OCI-LY7 (cell line): Measurements from ENCODE around the gene FTO. TPM values are rescaled to one million over a fixed set of nuclear protein-coding genes. Genes with fewer than 3 reads are reported as not detected.

Experiments used
- BruUV-seq: library from RNA; stranded (reverse); fragments of 400-500 nt; replicated peaks from 2 replicates; lab custom pipeline; 2021; lab: Mats Ljungman, UMichigan
- CTCF ChIA-PET: fragments of 300-600 bp; sonication (Branson Sonifier 250); formaldehyde crosslinking; loops from one replicate; lab custom pipeline; 2022; ENCODE audit warnings: antibody characterized with exemption; ENCODE audit not compliant: unreplicated experiment; lab: Charles Lee
- POLR2A ChIA-PET: fragments of 300-600 bp; sonication (Branson Sonifier 250); formaldehyde crosslinking; loops from one replicate; lab custom pipeline; 2022; ENCODE audit warnings: antibody characterized with exemption; lab: Charles Lee
- DNase-seq: peaks from one replicate; pipeline ENCODE4 v3.0.0-alpha.2; 2015; ENCODE audit warnings: low spot score
- H2AFZ ChIP-seq: fragments of 200-600 bp; sonication (generic), shearing (Covaris generic); 2 replicates; pipeline ENCODE4 v1.6.1; 2014; ENCODE audit warnings: mild to moderate bottlenecking, antibody characterized with exemption, low read length, moderate library complexity
- H3K27ac ChIP-seq: fragments of 200-600 bp; sonication (generic); 2 replicates; pipeline ENCODE4 v1.5.1; 2014; ENCODE audit warnings: mixed run types, low read depth, mild to moderate bottlenecking, moderate library complexity, low read length, inconsistent platforms; ENCODE audit not compliant: poor library complexity, severe bottlenecking
- H3K36me3 ChIP-seq: fragments of 200-600 bp; sonication (generic); 2 replicates; pipeline ENCODE4 v1.6.1; 2014; ENCODE audit warnings: mild to moderate bottlenecking, antibody characterized with exemption, low read length, moderate library complexity, mixed read lengths; ENCODE audit not compliant: insufficient read depth
- H3K4me1 ChIP-seq: fragments of 200-600 bp; sonication (generic); 2 replicates; pipeline ENCODE4 v1.5.1; 2014; ENCODE audit warnings: mild to moderate bottlenecking, low read length; ENCODE audit not compliant: insufficient read depth, poor library complexity, severe bottlenecking
- H3K4me2 ChIP-seq: fragments of 200-600 bp; sonication (generic); 2 replicates; pipeline ENCODE4 v1.6.1; 2014; ENCODE audit warnings: mild to moderate bottlenecking, low read length
- H3K4me3 ChIP-seq: fragments of 200-600 bp; sonication (generic); 2 replicates; pipeline ENCODE4 v1.5.1; 2014; ENCODE audit warnings: mild to moderate bottlenecking, low read depth, low read length; ENCODE audit not compliant: poor library complexity, severe bottlenecking
- H3K79me2 ChIP-seq: fragments of 200-600 bp; sonication (generic); 2 replicates; pipeline ENCODE4 v1.6.1; 2016; ENCODE audit warnings: low read depth, mild to moderate bottlenecking, low read length, moderate library complexity, mixed read lengths; ENCODE audit not compliant: insufficient read depth
- H3K9me2 ChIP-seq: fragments of 200-600 bp; sonication (generic); 2 replicates; pipeline ENCODE4 v1.6.1; 2016; ENCODE audit warnings: mild to moderate bottlenecking, low read length, mixed read lengths; ENCODE audit not compliant: insufficient read depth
- H3K9me3 ChIP-seq: fragments of 200-600 bp; sonication (generic); 2 replicates; pipeline ENCODE4 v1.6.1; 2014; ENCODE audit warnings: mild to moderate bottlenecking, mixed run types, low read length, mixed read lengths
- H4K20me1 ChIP-seq: fragments of 200-600 bp; sonication (generic); 2 replicates; pipeline ENCODE4 v1.6.1; 2014; ENCODE audit warnings: mild to moderate bottlenecking, antibody characterized with exemption, low read length, moderate library complexity, mixed read lengths; ENCODE audit not compliant: insufficient read depth
- EZH2phosphoT487 ChIP-seq: fragments of 200-600 bp; sonication (generic); IDR thresholded peaks from 2 replicates; pipeline ENCODE4 v1.6.1; 2018; ENCODE audit warnings: low read depth, borderline replicate concordance, mild to moderate bottlenecking, mixed run types, antibody characterized with exemption, low read length, moderate library complexity, mixed read lengths
- intact Hi-C: fragments of 100-400 bp; cut with micrococcal nuclease; formaldehyde crosslinking; loops from one replicate; pipeline ENCODE4 v1.10.0; 2022; ENCODE audit not compliant: unreplicated experiment
- total RNA-seq, 2 experiments: library from RNA; depleted of rRNA in 1 of 2; stranded (reverse); fragments of >200 nt in 1 of 2; shearing (Covaris generic) in 1 of 2; gene quantifications; 2 replicates each; pipeline ENCODE4 v1.2.3, GENCODE V29; 2014 to 2022
- TF ChIP-seq, protein P1 (sequence below): fragments of 200-600 bp; sonication (generic); conservative IDR thresholded peaks from 2 replicates; pipeline ENCODE4 v1.5.1; 2014; ENCODE audit warnings: mild to moderate bottlenecking, antibody characterized with exemption, low read length, moderate library complexity, mixed read lengths

FTO gene
- total RNA-seq, 2 experiments from 2014 or later: 57.1 to 68.0 TPM

DNA sequence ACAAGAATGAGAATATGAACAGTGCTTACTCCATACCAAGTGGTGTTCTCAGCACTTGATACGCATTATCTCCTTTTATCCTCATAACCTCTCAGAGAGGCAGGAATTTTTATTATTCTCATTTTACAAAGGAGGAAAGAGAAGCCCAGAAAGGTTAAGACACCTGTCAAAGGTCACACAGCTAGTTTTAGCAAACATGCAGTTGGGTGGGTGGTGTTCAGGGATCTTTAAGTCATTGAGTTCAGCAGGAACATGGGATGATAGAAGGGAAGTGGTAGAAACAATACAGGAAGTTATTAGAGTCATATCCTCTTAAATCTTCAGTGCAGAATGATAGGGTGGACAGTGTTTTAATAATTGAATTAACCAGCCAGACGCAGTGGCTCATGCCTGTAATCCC is 487.2 kb downstream of the FTO start:
- no peaks in the 10 kb centered on the region for H4K20me1 ChIP-seq
- no peaks in the 10 kb centered on the region for H3K9me2 ChIP-seq
- ChIA-PET CTCF (no interaction called here), POLR2A (no interaction called here)
- DNase-seq: no peak
- no peak overlapping the region for H2AFZ ChIP-seq
- H3K36me3 ChIP-seq: no peaks in the 10 kb centered on the region
- no peak overlapping the region for H3K4me2 ChIP-seq
- BruUV-seq: no TSS peak
- H3K4me3 ChIP-seq: no peak overlapping the region
- no peak overlapping the region for H3K27ac ChIP-seq
- TF ChIP-seq, protein P1, sequence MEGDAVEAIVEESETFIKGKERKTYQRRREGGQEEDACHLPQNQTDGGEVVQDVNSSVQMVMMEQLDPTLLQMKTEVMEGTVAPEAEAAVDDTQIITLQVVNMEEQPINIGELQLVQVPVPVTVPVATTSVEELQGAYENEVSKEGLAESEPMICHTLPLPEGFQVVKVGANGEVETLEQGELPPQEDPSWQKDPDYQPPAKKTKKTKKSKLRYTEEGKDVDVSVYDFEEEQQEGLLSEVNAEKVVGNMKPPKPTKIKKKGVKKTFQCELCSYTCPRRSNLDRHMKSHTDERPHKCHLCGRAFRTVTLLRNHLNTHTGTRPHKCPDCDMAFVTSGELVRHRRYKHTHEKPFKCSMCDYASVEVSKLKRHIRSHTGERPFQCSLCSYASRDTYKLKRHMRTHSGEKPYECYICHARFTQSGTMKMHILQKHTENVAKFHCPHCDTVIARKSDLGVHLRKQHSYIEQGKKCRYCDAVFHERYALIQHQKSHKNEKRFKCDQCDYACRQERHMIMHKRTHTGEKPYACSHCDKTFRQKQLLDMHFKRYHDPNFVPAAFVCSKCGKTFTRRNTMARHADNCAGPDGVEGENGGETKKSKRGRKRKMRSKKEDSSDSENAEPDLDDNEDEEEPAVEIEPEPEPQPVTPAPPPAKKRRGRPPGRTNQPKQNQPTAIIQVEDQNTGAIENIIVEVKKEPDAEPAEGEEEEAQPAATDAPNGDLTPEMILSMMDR: no peak
- no peak for TF ChIP-seq EZH2phosphoT487
- intact Hi-C loops: no loop called here
- H3K4me1 ChIP-seq: no peaks in the 10 kb centered on the region
- H3K9me3 ChIP-seq: no peaks in the 10 kb centered on the region
- H3K79me2 ChIP-seq: no peaks in the 10 kb centered on the region

DNA sequence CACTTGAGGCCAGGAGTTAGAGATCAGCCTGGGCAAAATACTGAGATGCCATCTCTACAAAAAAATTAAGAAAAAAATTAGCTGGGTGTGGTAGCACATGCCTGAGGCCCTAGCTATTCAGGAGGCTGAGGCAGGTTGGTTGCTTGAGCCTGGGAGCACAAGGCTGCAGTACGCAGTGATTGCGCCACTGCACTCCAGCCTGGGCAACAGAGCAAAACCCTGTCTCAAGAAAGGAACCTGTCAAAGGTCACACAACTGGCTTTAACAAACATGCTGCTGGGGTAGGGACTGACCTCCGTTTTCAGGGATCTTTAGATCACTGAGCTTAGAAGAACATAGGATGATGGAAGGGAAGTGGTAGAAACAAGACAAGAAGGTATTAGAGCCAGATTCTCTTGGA is 487.6 kb downstream of the FTO start:
- no peak overlapping the region for H3K4me3 ChIP-seq
- no peak overlapping the region for H3K27ac ChIP-seq
- BruUV-seq: no TSS peak
- no peak for DNase-seq
- no peaks in the 10 kb centered on the region for H4K20me1 ChIP-seq
- no peaks in the 10 kb centered on the region for H3K79me2 ChIP-seq
- H3K4me2 ChIP-seq: no peak overlapping the region
- ChIA-PET POLR2A (no interaction called here), CTCF (no interaction called here)
- H2AFZ ChIP-seq: no peak overlapping the region
- H3K4me1 ChIP-seq: no peaks in the 10 kb centered on the region
- intact Hi-C loops: no loop called here
- TF ChIP-seq, protein P1: no peak
- no peak for TF ChIP-seq EZH2phosphoT487
- no peaks in the 10 kb centered on the region for H3K9me2 ChIP-seq
- H3K36me3 ChIP-seq: no peaks in the 10 kb centered on the region
- H3K9me3 ChIP-seq: no peaks in the 10 kb centered on the region

DNA sequence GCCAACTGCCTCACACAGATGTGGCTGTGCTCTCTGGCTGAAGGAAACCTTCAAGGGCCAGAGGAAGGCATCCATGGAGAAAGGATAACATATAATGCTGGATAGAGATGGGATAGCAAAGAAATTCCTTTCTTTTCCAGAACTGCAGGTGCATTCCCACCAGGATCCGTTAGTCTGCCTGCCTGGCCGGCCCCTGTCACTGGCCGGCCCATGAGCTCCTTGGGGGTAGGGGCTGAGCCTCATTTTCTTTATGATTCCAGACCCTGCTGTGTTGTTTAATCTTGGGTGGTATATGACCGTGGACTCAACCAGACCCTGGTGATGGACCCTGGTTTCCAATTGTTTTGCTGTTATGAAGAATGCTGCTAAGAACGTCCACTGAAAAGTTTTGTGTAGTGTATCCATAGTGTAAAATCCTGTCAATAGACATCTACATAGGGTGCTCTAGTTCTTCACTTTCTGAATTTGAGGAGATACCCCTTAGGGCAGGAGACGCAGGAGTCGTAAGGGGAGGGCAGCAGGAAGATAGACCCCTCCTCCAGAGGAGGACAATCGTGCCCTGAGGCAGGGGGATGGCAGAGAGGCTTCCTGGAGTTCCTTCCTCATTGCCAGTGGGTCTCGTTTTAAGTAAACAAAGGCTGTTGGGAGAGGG is 489.2 kb downstream of the FTO start:
- no peaks in the 10 kb centered on the region for H3K36me3 ChIP-seq
- CTCF ChIA-PET: no interaction called here
- no peak overlapping the region for H3K4me3 ChIP-seq
- no peak for DNase-seq
- H3K79me2 ChIP-seq: no peaks in the 10 kb centered on the region
- intact Hi-C loops: no loop called here
- POLR2A ChIA-PET: interaction anchor here (1.1 kb wide), 1 partner anchor 9 kb away, joined by 3 read pairs; no protein-coding TSS in a partner anchor
- H2AFZ ChIP-seq: no peak overlapping the region
- TF ChIP-seq EZH2phosphoT487: no peak
- TF ChIP-seq, protein P1: no peak
- no peaks in the 10 kb centered on the region for H3K9me2 ChIP-seq
- H3K4me1 ChIP-seq: no peaks in the 10 kb centered on the region
- BruUV-seq: no TSS peak
- no peak overlapping the region for H3K27ac ChIP-seq
- H3K4me2 ChIP-seq: no peak overlapping the region
- H3K9me3 ChIP-seq: no peaks in the 10 kb centered on the region
- no peaks in the 10 kb centered on the region for H4K20me1 ChIP-seq
